GM12874 (cell line): ENCODE results near the gene CCNK.

ENCODE experiments used
- CTCF ChIP-seq: IDR thresholded peaks from 2 replicates; pipeline ENCODE4 v1.5.1; 2011; ENCODE audit warnings: low read depth, mild to moderate bottlenecking, control low read depth, low read length, moderate library complexity; ENCODE audit not compliant: insufficient read depth

The CCNK gene

GRCh38 chr14:99541677-99542470 lies 60.7 kb downstream of the CCNK start:
- TF ChIP-seq CTCF, result no peak

GRCh38 chr14:99542566-99542965 lies 61.4 kb downstream of the CCNK start:
- no peak for TF ChIP-seq CTCF

- no peak for TF ChIP-seq CTCF
Observed at GRCh38 chr14:99543370-99543769, 62.2 kb downstream of the CCNK start.

- no peak for TF ChIP-seq CTCF
Observed at GRCh38 chr14:99543985-99544384, 62.8 kb downstream of the CCNK start.

GRCh38 chr14:99544991-99545390 lies 63.8 kb downstream of the CCNK start:
- TF ChIP-seq CTCF, result no peak

- TF ChIP-seq CTCF, result no peak
Observed at GRCh38 chr14:99545586-99545985, 64.4 kb downstream of the CCNK start.

GRCh38 chr14:99546234-99546879 lies 65.1 kb downstream of the CCNK start:
- no peak for TF ChIP-seq CTCF
